ENCODE data around the gene ZNF862. TPM values are rescaled to one million over a fixed set of nuclear protein-coding genes. Genes with fewer than 3 reads are reported as not detected.
A peak's percentile ranks its signal among the peaks of the same experiment; 100 is the strongest.

Gene ZNF862
- total and polyA plus RNA-seq, 2 of the 8 experiments (the other 6 are each of a cell fraction or from before 2014, with no cell fraction given): 1.8 to 3.9 TPM

GRCh38 chr7:149855361-149856305 lies 17.5 kb downstream of the ZNF862 start:
- Histone ChIP-seq H4K20me1 (replicated peaks in 1 of 2; ENCODE audit: control insufficient read depth in 1 of 2, insufficient read depth in 2 of 2, low read length in 2 of 2) (no peaks in the 10 kb centered on the region), H3K14ac (ENCODE audit: insufficient read length) (no peak overlapping the region), H4K5ac (ENCODE audit: insufficient read length, low read depth, low read length) (no peak overlapping the region), H2BK15ac (ENCODE audit: low read length) (peak overlapping the region; percentile 40; the same call in 1 of the 2 replicates), H3K4me3 (ENCODE audit: extremely low read depth in 1 of 4, insufficient read depth in 2 of 4, low read depth in 3 of 4, low read length in 4 of 4) (peak overlapping the region in 1 of 4 experiments; percentile 27; a peak in 1 of 8 replicates), H2AK5ac (ENCODE audit: low read depth, low read length) (peak overlapping the region; percentile 82; the same call in 1 of the 2 replicates), H2BK120ac (replicated peaks; ENCODE audit: low read depth, low read length) (peak overlapping the region; percentile 13), H3K79me2 (ENCODE audit: control insufficient read depth in 1 of 2, insufficient read depth in 2 of 2, low read length in 2 of 2) (no peaks in the 10 kb centered on the region), H2BK20ac (ENCODE audit: low read length) (peak overlapping the region; percentile 98; the same call in 1 of the 2 replicates), H4K91ac (replicated peaks; ENCODE audit: insufficient read length, low read length) (peak overlapping the region; percentile 9), H3K9me3 (ENCODE audit: insufficient read depth in 2 of 2, low read depth in 1 of 2, low read length in 1 of 2) (no peaks in the 10 kb centered on the region), H3K23ac (ENCODE audit: insufficient read length) (no peak overlapping the region), H3K27ac (ENCODE audit: low read depth, low read length) (no peak overlapping the region; the same call in 1 of the 2 replicates), H4K8ac (ENCODE audit: extremely low read depth, insufficient read depth, low read length) (no peak overlapping the region), H3K4me2 (ENCODE audit: insufficient read depth in 1 of 2, low read depth in 2 of 2, low read length in 2 of 2) (peak overlapping the region; percentile 39 to 72; a peak in 3 of 4 replicates), H3K27me3 (replicated peaks in 1 of 4; ENCODE audit: control insufficient read depth in 3 of 4, extremely low read depth in 1 of 4, insufficient read depth in 3 of 4, low read length in 3 of 4) (no peaks in the 10 kb centered on the region; a peak in 1 of 7 replicates), H3K9ac (replicated peaks in 1 of 4; ENCODE audit: extremely low read depth in 1 of 4, low read depth in 3 of 4, low read length in 3 of 4) (no peak overlapping the region), H3K36me3 (ENCODE audit: control insufficient read depth in 2 of 4, insufficient read depth in 4 of 4, low read length in 3 of 4) (no peaks in the 10 kb centered on the region), H3K56ac (replicated peaks; ENCODE audit: insufficient read length, low read depth, low read length) (no peak overlapping the region), H3K4ac (replicated peaks; ENCODE audit: insufficient read length, low read depth, low read length) (no peak overlapping the region), H2BK12ac (ENCODE audit: low read depth, low read length) (peak overlapping the region; percentile 94), H3K23me2 (ENCODE audit: low read depth, low read length) (no peaks in the 10 kb centered on the region), H3K4me1 (replicated peaks in 1 of 4; ENCODE audit: control insufficient read depth in 3 of 4, insufficient read depth in 4 of 4, low read length in 3 of 4) (peaks cover 6 to 17% (median 10%) of the 10 kb centered on the region in 4 experiments), H2BK5ac (ENCODE audit: low read depth, low read length) (peak overlapping the region; percentile 98; the same call in 1 of the 2 replicates), H3K79me1 (ENCODE audit: low read depth, low read length) (no peaks in the 10 kb centered on the region), H2AFZ (ENCODE audit: low read length) (no peak overlapping the region), H3K18ac (ENCODE audit: extremely low read depth, low read length) (peak overlapping the region; percentile 95)
- FAIRE-seq (no peak), DNase-seq (ENCODE audit: low read depth in 1 of 2, low spot score in 2 of 2) (no peak)
- POLR2A ChIA-PET (ENCODE audit: partially characterized antibody): interaction anchor here (1.6 kb wide), 1 partner anchor 16 kb away, joined by 5 read pairs; no protein-coding TSS in a partner anchor
- TF ChIP-seq JUND (IDR thresholded peaks at IDR 0.05; ENCODE audit: low read length): peak; percentile 89
- TF ChIP-seq ASH2L (IDR thresholded peaks at IDR 0.05; ENCODE audit: low read length): peak; percentile 26
- TF ChIP-seq TEAD4 (IDR thresholded peaks at IDR 0.05; ENCODE audit: low read depth, low read length): no peak
- 0 out of 2 replicates have a peak, but pooled peaks have one; percentile 8 for TF ChIP-seq JUN (IDR thresholded peaks at IDR 0.05; ENCODE audit: low read depth, low read length)
- CTCF ChIA-PET (ENCODE audit: partially characterized antibody): interaction anchor here (0.6 to 13.8 kb wide), 6 partner anchors 16 to 1163 kb away, joined by 3 to 209 read pairs (median 3); no protein-coding TSS in a partner anchor
- 76% methylated on average over 16 of the region's 16 CpGs; no CpG with 5 or more reads in 1 of the 2 experiments for WGBS, 2 experiments (ENCODE audit: extremely low coverage in 1 of 2, insufficient coverage in 1 of 2, insufficient read length in 1 of 2, insufficient replicate concordance in 2 of 2, low coverage in 1 of 2, low lambda C conversion rate in 2 of 2, missing lambda C conversion rate in 1 of 2)
